Measurements from ENCODE around the gene C9orf153.

The C9orf153 gene

DNA sequence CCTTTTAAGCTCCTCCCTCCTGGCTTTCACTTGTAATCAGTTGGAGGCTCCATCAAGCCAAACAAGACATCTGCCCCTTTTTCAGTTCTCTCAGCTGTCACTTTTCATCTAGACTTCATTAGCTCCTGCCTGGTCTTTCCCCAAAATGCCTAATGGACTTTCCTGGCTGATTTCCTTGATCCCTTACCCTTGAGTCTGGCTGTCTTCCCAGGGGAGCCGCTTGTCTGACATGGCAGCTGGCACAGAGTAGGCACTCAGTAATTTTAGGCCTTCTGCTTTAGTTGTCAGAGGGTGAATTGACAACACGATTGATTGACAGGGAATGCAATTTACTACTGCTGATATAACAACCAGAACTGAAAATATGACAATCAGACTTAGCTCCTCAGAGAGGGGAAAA is 2.1 kb downstream of the C9orf153 start:
- no peak overlapping the region for H3K4ac ChIP-seq (ENCODE audit: low read depth, low read length)
- H3K79me2 ChIP-seq (ENCODE audit: control insufficient read depth, insufficient read depth, low read length): no peaks in the 10 kb centered on the region
- H3K36me3 ChIP-seq (ENCODE audit: control insufficient read depth, insufficient read depth, low read length): no peaks in the 10 kb centered on the region
- H3K79me1 ChIP-seq (ENCODE audit: low read length): no peaks in the 10 kb centered on the region
- no peaks in the 10 kb centered on the region for H3K27me3 ChIP-seq (ENCODE audit: insufficient read depth, low read length, poor library complexity)
- H3K23ac ChIP-seq (ENCODE audit: low read length): no peak overlapping the region
- H3K18ac ChIP-seq (ENCODE audit: low read length): no peak overlapping the region
- H2AK5ac ChIP-seq (ENCODE audit: low read length): no peak overlapping the region
- WGBS (ENCODE audit: extremely low coverage, insufficient coverage, low lambda C conversion rate): no CpG with 5 or more reads among the region's 2 CpGs
- no peak overlapping the region for H3K56ac ChIP-seq (ENCODE audit: low read length)
- no peak overlapping the region for H3K9ac ChIP-seq (ENCODE audit: low read length)
- H2BK15ac ChIP-seq (replicated peaks; ENCODE audit: low read depth): no peak overlapping the region
- no peak overlapping the region for H4K8ac ChIP-seq (ENCODE audit: low read depth, low read length)
- no peak for DNase-seq
- H4K5ac ChIP-seq (ENCODE audit: low read length): no peak overlapping the region
- H3K27ac ChIP-seq (ENCODE audit: low read depth, low read length): no peak overlapping the region
- no peak overlapping the region for H3K4me3 ChIP-seq (ENCODE audit: low read length)
- H3K4me2 ChIP-seq (ENCODE audit: low read length): no peak overlapping the region
- no peaks in the 10 kb centered on the region for H3K4me1 ChIP-seq (ENCODE audit: control insufficient read depth, low read depth, low read length)
- no peak overlapping the region for H2BK120ac ChIP-seq (ENCODE audit: low read depth, low read length)
- no peak overlapping the region for H2BK5ac ChIP-seq (ENCODE audit: low read length)

DNA sequence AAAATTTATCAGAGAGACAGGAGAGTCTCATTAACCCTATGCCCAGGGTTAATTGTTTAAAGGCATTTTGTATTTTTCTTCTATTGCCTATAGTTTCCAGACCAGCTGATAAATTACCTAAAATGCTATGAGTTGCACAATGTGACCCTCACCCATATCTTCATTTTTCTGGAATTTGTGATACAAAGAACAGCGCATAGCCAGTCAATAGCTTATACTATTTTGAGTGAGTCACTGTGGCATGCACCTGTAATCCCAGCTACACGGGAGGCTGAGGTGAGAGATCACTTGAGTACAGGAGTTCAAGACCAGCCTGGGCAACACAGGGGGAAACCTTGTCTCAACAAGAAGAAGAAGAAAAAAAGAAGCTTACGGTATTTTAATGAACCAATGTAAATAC is 2.8 kb downstream of the C9orf153 start:
- Histone ChIP-seq H3K27ac (ENCODE audit: low read depth, low read length) (no peak overlapping the region), H3K4me2 (ENCODE audit: low read length) (no peak overlapping the region), H3K36me3 (ENCODE audit: control insufficient read depth, insufficient read depth, low read length) (no peaks in the 10 kb centered on the region), H3K27me3 (ENCODE audit: insufficient read depth, low read length, poor library complexity) (no peaks in the 10 kb centered on the region), H3K4ac (ENCODE audit: low read depth, low read length) (no peak overlapping the region), H4K8ac (ENCODE audit: low read depth, low read length) (no peak overlapping the region), H3K4me1 (ENCODE audit: control insufficient read depth, low read depth, low read length) (no peaks in the 10 kb centered on the region), H3K23ac (ENCODE audit: low read length) (no peak overlapping the region), H2BK5ac (ENCODE audit: low read length) (no peak overlapping the region), H3K79me2 (ENCODE audit: control insufficient read depth, insufficient read depth, low read length) (no peaks in the 10 kb centered on the region), H2AK5ac (ENCODE audit: low read length) (no peak overlapping the region), H4K5ac (ENCODE audit: low read length) (no peak overlapping the region), H2BK120ac (ENCODE audit: low read depth, low read length) (no peak overlapping the region), H3K18ac (ENCODE audit: low read length) (no peak overlapping the region), H3K56ac (ENCODE audit: low read length) (no peak overlapping the region), H3K9ac (ENCODE audit: low read length) (no peak overlapping the region), H3K4me3 (ENCODE audit: low read length) (no peak overlapping the region), H2BK15ac (replicated peaks; ENCODE audit: low read depth) (no peak overlapping the region), H3K79me1 (ENCODE audit: low read length) (no peaks in the 10 kb centered on the region)
- no peak for DNase-seq
- no CpG with 5 or more reads among the region's 3 CpGs for WGBS (ENCODE audit: extremely low coverage, insufficient coverage, low lambda C conversion rate)

GRCh38 chr9:86253577-86253976 is 5.9 kb downstream of the C9orf153 start:
- Histone ChIP-seq H3K4ac (ENCODE audit: low read depth, low read length) (no peak overlapping the region), H3K9ac (ENCODE audit: low read length) (no peak overlapping the region), H3K4me1 (ENCODE audit: control insufficient read depth, low read depth, low read length) (no peaks in the 10 kb centered on the region), H3K36me3 (ENCODE audit: control insufficient read depth, insufficient read depth, low read length) (no peaks in the 10 kb centered on the region), H3K27ac (ENCODE audit: low read depth, low read length) (no peak overlapping the region), H2BK15ac (replicated peaks; ENCODE audit: low read depth) (no peak overlapping the region), H3K79me1 (ENCODE audit: low read length) (no peaks in the 10 kb centered on the region), H3K23ac (ENCODE audit: low read length) (no peak overlapping the region), H4K5ac (ENCODE audit: low read length) (no peak overlapping the region), H3K4me3 (ENCODE audit: low read length) (no peak overlapping the region), H2BK5ac (ENCODE audit: low read length) (no peak overlapping the region), H3K79me2 (ENCODE audit: control insufficient read depth, insufficient read depth, low read length) (no peaks in the 10 kb centered on the region), H3K4me2 (ENCODE audit: low read length) (no peak overlapping the region), H2BK120ac (ENCODE audit: low read depth, low read length) (no peak overlapping the region), H2AK5ac (ENCODE audit: low read length) (no peak overlapping the region), H4K8ac (ENCODE audit: low read depth, low read length) (no peak overlapping the region), H3K56ac (ENCODE audit: low read length) (no peak overlapping the region), H3K27me3 (ENCODE audit: insufficient read depth, low read length, poor library complexity) (no peaks in the 10 kb centered on the region), H3K18ac (ENCODE audit: low read length) (no peak overlapping the region)
- no peak for DNase-seq
- WGBS (ENCODE audit: extremely low coverage, insufficient coverage, low lambda C conversion rate): no CpG with 5 or more reads among the region's 3 CpGs

DNA sequence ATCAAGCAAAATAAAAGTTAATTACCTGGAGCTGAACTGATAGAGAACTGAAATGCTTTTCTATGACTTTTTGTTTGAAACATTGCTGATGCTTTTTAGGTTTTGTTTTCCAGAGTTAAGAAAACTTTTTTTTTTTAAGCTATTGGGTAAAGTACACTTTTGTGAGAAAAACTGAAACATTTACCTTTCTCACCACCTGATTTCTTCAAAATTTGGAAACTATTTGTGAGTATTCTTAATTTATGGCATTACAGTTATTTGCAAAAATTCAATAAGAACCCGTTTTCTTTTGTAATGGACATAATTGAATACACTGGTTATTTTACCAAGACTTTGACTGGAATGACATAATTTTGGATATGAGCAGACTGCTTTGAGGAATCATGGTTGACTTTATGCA is 6.6 kb downstream of the C9orf153 start:
- DNase-seq: peak; percentile 22
- H2BK5ac ChIP-seq (ENCODE audit: low read length): no peak overlapping the region
- no peak overlapping the region for H3K56ac ChIP-seq (ENCODE audit: low read length)
- H3K4me3 ChIP-seq (ENCODE audit: low read length): no peak overlapping the region
- no peak overlapping the region for H3K27ac ChIP-seq (ENCODE audit: low read depth, low read length)
- H2AK5ac ChIP-seq (ENCODE audit: low read length): no peak overlapping the region
- no peak overlapping the region for H3K4ac ChIP-seq (ENCODE audit: low read depth, low read length)
- no peak overlapping the region for H3K4me2 ChIP-seq (ENCODE audit: low read length)
- no peaks in the 10 kb centered on the region for H3K27me3 ChIP-seq (ENCODE audit: insufficient read depth, low read length, poor library complexity)
- no peak overlapping the region for H3K18ac ChIP-seq (ENCODE audit: low read length)
- no peak overlapping the region for H4K5ac ChIP-seq (ENCODE audit: low read length)
- WGBS (ENCODE audit: extremely low coverage, insufficient coverage, low lambda C conversion rate): no CpG with 5 or more reads among the region's 1 CpG
- H2BK120ac ChIP-seq (ENCODE audit: low read depth, low read length): no peak overlapping the region
- H3K23ac ChIP-seq (ENCODE audit: low read length): no peak overlapping the region
- no peaks in the 10 kb centered on the region for H3K4me1 ChIP-seq (ENCODE audit: control insufficient read depth, low read depth, low read length)
- H4K8ac ChIP-seq (ENCODE audit: low read depth, low read length): no peak overlapping the region
- no peak overlapping the region for H3K9ac ChIP-seq (ENCODE audit: low read length)
- no peaks in the 10 kb centered on the region for H3K79me1 ChIP-seq (ENCODE audit: low read length)
- no peaks in the 10 kb centered on the region for H3K36me3 ChIP-seq (ENCODE audit: control insufficient read depth, insufficient read depth, low read length)
- H2BK15ac ChIP-seq (replicated peaks; ENCODE audit: low read depth): no peak overlapping the region
- H3K79me2 ChIP-seq (ENCODE audit: control insufficient read depth, insufficient read depth, low read length): no peaks in the 10 kb centered on the region

- Histone ChIP-seq H2BK15ac (replicated peaks; ENCODE audit: low read depth) (no peak overlapping the region), H4K5ac (ENCODE audit: low read length) (no peak overlapping the region), H3K18ac (ENCODE audit: low read length) (no peak overlapping the region), H4K8ac (ENCODE audit: low read depth, low read length) (no peak overlapping the region), H3K9ac (ENCODE audit: low read length) (no peak overlapping the region), H3K56ac (ENCODE audit: low read length) (no peak overlapping the region), H3K27ac (ENCODE audit: low read depth, low read length) (no peak overlapping the region), H3K4ac (ENCODE audit: low read depth, low read length) (no peak overlapping the region), H2BK120ac (ENCODE audit: low read depth, low read length) (no peak overlapping the region), H2AK5ac (ENCODE audit: low read length) (no peak overlapping the region), H3K36me3 (ENCODE audit: control insufficient read depth, insufficient read depth, low read length) (no peaks in the 10 kb centered on the region), H3K4me2 (ENCODE audit: low read length) (no peak overlapping the region), H3K23ac (ENCODE audit: low read length) (no peak overlapping the region), H3K27me3 (ENCODE audit: insufficient read depth, low read length, poor library complexity) (no peaks in the 10 kb centered on the region), H2BK5ac (ENCODE audit: low read length) (no peak overlapping the region), H3K79me2 (ENCODE audit: control insufficient read depth, insufficient read depth, low read length) (no peaks in the 10 kb centered on the region), H3K79me1 (ENCODE audit: low read length) (no peaks in the 10 kb centered on the region), H3K4me1 (ENCODE audit: control insufficient read depth, low read depth, low read length) (no peaks in the 10 kb centered on the region), H3K4me3 (ENCODE audit: low read length) (no peak overlapping the region)
- DNase-seq: no peak
These were observed 9.3 kb downstream of the C9orf153 start for GRCh38 chr9:86250123-86250522.

DNA sequence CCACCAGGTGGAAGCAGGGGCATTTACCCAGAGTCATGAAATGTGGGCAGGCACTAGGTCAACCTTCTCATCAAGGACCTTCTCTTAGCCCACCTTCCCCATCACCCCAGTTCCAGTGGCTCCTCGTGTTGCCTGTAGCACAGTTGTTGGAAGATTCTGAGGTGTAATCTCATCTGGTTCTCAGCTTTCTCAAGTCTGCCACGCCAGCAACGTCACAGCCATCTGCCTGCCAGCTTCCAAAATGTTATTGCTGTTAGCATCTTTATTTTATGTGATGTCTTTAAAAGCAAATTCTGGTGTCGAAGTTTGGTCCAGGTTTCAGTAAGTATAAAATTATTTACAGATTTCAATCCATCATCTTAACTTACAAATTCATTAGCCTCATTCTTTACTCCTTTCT is 10.7 kb downstream of the C9orf153 start:
- DNase-seq: no peak
- Histone ChIP-seq H3K79me1 (ENCODE audit: low read length) (no peaks in the 10 kb centered on the region), H3K4me1 (ENCODE audit: control insufficient read depth, low read depth, low read length) (no peaks in the 10 kb centered on the region), H3K4ac (ENCODE audit: low read depth, low read length) (no peak overlapping the region), H3K27me3 (ENCODE audit: insufficient read depth, low read length, poor library complexity) (no peaks in the 10 kb centered on the region), H3K4me3 (ENCODE audit: low read length) (no peak overlapping the region), H3K79me2 (ENCODE audit: control insufficient read depth, insufficient read depth, low read length) (no peaks in the 10 kb centered on the region), H2AK5ac (ENCODE audit: low read length) (no peak overlapping the region), H2BK5ac (ENCODE audit: low read length) (no peak overlapping the region), H4K5ac (ENCODE audit: low read length) (no peak overlapping the region), H3K9ac (ENCODE audit: low read length) (no peak overlapping the region), H2BK15ac (replicated peaks; ENCODE audit: low read depth) (no peak overlapping the region), H3K36me3 (ENCODE audit: control insufficient read depth, insufficient read depth, low read length) (no peaks in the 10 kb centered on the region), H4K8ac (ENCODE audit: low read depth, low read length) (no peak overlapping the region), H2BK120ac (ENCODE audit: low read depth, low read length) (no peak overlapping the region), H3K23ac (ENCODE audit: low read length) (no peak overlapping the region), H3K56ac (ENCODE audit: low read length) (no peak overlapping the region), H3K27ac (ENCODE audit: low read depth, low read length) (no peak overlapping the region), H3K18ac (ENCODE audit: low read length) (no peak overlapping the region), H3K4me2 (ENCODE audit: low read length) (no peak overlapping the region)
- WGBS (ENCODE audit: extremely low coverage, insufficient coverage, low lambda C conversion rate): no CpG with 5 or more reads among the region's 4 CpGs

Measured in mesendoderm (in vitro differentiated cells).